SJCRH30 (cell line): ENCODE results near the gene CCDC91. TPM values are rescaled to one million over a fixed set of nuclear protein-coding genes. Genes with fewer than 3 reads are reported as not detected.
A peak's percentile ranks its signal among the peaks of the same experiment; 100 is the strongest.
"Not testable (repeated sequence)": the region's sequence is repeated elsewhere in the genome, so short reads cannot be mapped to it uniquely, and the experiment has no call there.

ENCODE experiments used
- DNase-seq, 2 experiments: peaks; one replicate each; pipeline ENCODE4 v3.0.0-alpha.2; 2015 to 2020
- H3K27ac ChIP-seq: fragments of 250-450 bp; sonication (Bioruptor Pico); 2 replicates; pipeline ENCODE4 v1.5.1; 2020; ENCODE audit warnings: mild to moderate bottlenecking, moderate library complexity
- H3K27me3 ChIP-seq: fragments of 250-450 bp; sonication (Bioruptor Pico); 2 replicates; pipeline ENCODE4 v1.5.1; 2020; ENCODE audit warnings: mild to moderate bottlenecking, moderate library complexity
- H3K36me3 ChIP-seq: fragments of 250-450 bp; sonication (Bioruptor Pico); 2 replicates; pipeline ENCODE4 v1.5.1; 2020; ENCODE audit warnings: mild to moderate bottlenecking, moderate library complexity
- H3K4me1 ChIP-seq: fragments of 250-450 bp; sonication (Bioruptor Pico); 2 replicates; pipeline ENCODE4 v1.5.1; 2020; ENCODE audit warnings: mild to moderate bottlenecking, moderate library complexity
- H3K4me3 ChIP-seq: fragments of 250-450 bp; sonication (Bioruptor Pico); 2 replicates; pipeline ENCODE4 v1.5.1; 2020; ENCODE audit warnings: mild to moderate bottlenecking, moderate library complexity
- H3K9me3 ChIP-seq: fragments of 250-450 bp; sonication (Bioruptor Pico); replicated peaks from 2 replicates; pipeline ENCODE4 v1.5.1; 2020; ENCODE audit warnings: mild to moderate bottlenecking, moderate library complexity
- total RNA-seq: library from RNA; depleted of rRNA; stranded (reverse); fragments of >200 nt; shearing (Covaris generic); gene quantifications from 2 replicates; pipeline ENCODE4 v1.2.3, GENCODE V29; 2014

Gene CCDC91
- total RNA-seq, 1 experiment from 2014 or later = 46.8 TPM

- peaks cover 9% of the 10 kb centered on the region for H3K36me3 ChIP-seq
- H3K27ac ChIP-seq = no peak overlapping the region
- 0 out of 2 replicates have a peak, but pooled peaks cover 3% of the 10 kb centered on the region for H3K9me3 ChIP-seq
- peak in 1 of 2 experiments; percentile 19 for DNase-seq
- no peak overlapping the region for H3K4me3 ChIP-seq
- no peaks in the 10 kb centered on the region for H3K27me3 ChIP-seq
- peaks cover 18% of the 10 kb centered on the region for H3K4me1 ChIP-seq
Observed at GRCh38 chr12:28316049-28316448, 125.8 kb downstream of the CCDC91 start.

DNA sequence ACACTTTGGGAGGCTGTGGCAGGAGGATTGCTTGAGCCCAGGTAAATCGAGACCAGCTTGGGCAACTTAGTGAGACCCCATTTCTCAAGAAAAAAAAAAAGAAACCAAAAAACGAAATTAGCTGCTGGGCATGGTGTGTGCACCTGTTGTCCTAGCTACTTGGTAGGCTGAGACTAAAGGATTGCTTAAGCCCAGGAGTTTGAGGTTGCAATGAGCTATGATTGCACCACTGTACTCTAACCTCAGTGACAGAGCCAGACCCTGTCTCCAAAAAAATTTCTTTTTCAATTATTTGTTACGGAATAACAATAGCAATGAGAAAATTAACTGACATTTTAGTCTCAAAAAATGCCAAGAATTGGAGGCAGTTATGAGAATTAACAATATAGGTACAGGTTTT, 128.0 kb downstream of the CCDC91 start:
- Histone ChIP-seq H3K27me3 (no peaks in the 10 kb centered on the region), H3K27ac (no peak overlapping the region), H3K9me3 (0 out of 2 replicates have a peak, but pooled peaks cover 3% of the 10 kb centered on the region), H3K4me3 (no peak overlapping the region), H3K36me3 (peaks cover 9% of the 10 kb centered on the region), H3K4me1 (peaks cover 11% of the 10 kb centered on the region)
- DNase-seq = no peak

DNA sequence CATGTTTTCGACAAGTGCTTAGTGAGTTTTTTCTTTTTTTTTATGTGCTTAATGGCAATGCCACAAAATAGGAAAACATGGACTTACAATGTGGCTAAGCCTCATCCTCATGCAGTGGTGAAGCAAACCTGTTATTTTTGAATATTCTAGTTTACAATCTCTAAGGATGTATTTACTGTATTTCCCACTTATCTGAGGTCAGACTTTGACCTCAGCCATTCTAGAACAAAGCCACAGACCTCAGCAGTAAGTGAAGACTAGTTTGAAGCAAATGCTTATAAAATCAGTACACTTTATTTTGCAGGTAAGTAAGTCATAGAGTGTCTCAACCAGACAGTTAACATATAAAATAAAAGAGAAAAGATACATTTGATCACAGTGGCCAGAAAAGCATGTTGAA, 130.1 kb downstream of the CCDC91 start:
- 0 out of 2 replicates have a peak, but pooled peaks cover 3% of the 10 kb centered on the region for H3K9me3 ChIP-seq
- H3K27ac ChIP-seq = no peak overlapping the region
- no peaks in the 10 kb centered on the region for H3K27me3 ChIP-seq
- H3K36me3 ChIP-seq = peaks cover 7% of the 10 kb centered on the region
- H3K4me1 ChIP-seq = no peaks in the 10 kb centered on the region
- DNase-seq = no peak
- no peak overlapping the region for H3K4me3 ChIP-seq

GRCh38 chr12:28327722-28328121, 137.5 kb downstream of the CCDC91 start:
- Histone ChIP-seq H3K9me3 (peaks cover 10% of the 10 kb centered on the region), H3K27me3 (no peaks in the 10 kb centered on the region), H3K4me1 (peaks cover 18% of the 10 kb centered on the region), H3K27ac (no peak overlapping the region), H3K4me3 (no peak overlapping the region), H3K36me3 (no peaks in the 10 kb centered on the region; the same call in 1 of the 2 replicates)
- no peak for DNase-seq

GRCh38 chr12:28328967-28329366, 138.7 kb downstream of the CCDC91 start:
- H3K4me3 ChIP-seq = no peak overlapping the region
- H3K36me3 ChIP-seq = no peaks in the 10 kb centered on the region; the same call in 1 of the 2 replicates

DNA sequence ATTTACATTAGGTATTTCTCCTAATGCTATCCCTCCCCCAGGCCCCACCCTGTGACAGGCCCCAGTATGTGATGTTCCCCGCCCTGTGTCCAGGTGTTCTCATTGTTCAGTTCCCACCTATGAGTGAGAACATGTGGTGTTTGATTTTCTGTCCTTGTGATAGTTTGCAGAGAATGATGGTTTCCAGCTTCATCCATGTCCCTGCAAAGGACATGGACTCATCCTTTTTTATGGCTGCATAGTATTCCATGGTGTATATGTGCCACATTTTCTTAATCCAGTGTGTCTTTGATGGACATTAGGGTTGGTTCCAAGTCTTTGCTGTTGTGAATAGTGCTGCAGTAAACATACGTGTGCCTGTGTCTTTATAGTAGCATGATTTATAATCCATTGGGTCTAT, 139.5 kb downstream of the CCDC91 start:
- DNase-seq, H3K27ac ChIP-seq, H3K36me3 ChIP-seq, H3K4me3 ChIP-seq, H3K27me3 ChIP-seq: not testable (repeated sequence)
- peaks cover 18% of the 10 kb centered on the region for H3K4me1 ChIP-seq
- H3K9me3 ChIP-seq = peaks cover 10% of the 10 kb centered on the region

More at GRCh38 chr12:28328967-28329366, 138.7 kb downstream of the CCDC91 start:
- peaks cover 10% of the 10 kb centered on the region for H3K9me3 ChIP-seq
- no peak overlapping the region for H3K27ac ChIP-seq
- no peak for DNase-seq
- no peaks in the 10 kb centered on the region for H3K27me3 ChIP-seq
- peaks cover 18% of the 10 kb centered on the region for H3K4me1 ChIP-seq

- H3K4me3 ChIP-seq, H3K27me3 ChIP-seq, H3K36me3 ChIP-seq, H3K27ac ChIP-seq, DNase-seq: not testable (repeated sequence)
- peaks cover 10% of the 10 kb centered on the region for H3K9me3 ChIP-seq
- peaks cover 18% of the 10 kb centered on the region for H3K4me1 ChIP-seq
Observed at GRCh38 chr12:28330232-28330631, 140.0 kb downstream of the CCDC91 start.

- no peak overlapping the region for H3K4me3 ChIP-seq
- H3K27me3 ChIP-seq = no peaks in the 10 kb centered on the region
- peaks cover 10% of the 10 kb centered on the region for H3K9me3 ChIP-seq
- no peaks in the 10 kb centered on the region; the same call in 1 of the 2 replicates for H3K36me3 ChIP-seq
- DNase-seq = peak; percentile 69 to 86
- H3K27ac ChIP-seq = peak overlapping the region; percentile 81
- H3K4me1 ChIP-seq = peaks cover 18% of the 10 kb centered on the region
Observed at GRCh38 chr12:28331130-28331529, 140.9 kb downstream of the CCDC91 start.

DNA sequence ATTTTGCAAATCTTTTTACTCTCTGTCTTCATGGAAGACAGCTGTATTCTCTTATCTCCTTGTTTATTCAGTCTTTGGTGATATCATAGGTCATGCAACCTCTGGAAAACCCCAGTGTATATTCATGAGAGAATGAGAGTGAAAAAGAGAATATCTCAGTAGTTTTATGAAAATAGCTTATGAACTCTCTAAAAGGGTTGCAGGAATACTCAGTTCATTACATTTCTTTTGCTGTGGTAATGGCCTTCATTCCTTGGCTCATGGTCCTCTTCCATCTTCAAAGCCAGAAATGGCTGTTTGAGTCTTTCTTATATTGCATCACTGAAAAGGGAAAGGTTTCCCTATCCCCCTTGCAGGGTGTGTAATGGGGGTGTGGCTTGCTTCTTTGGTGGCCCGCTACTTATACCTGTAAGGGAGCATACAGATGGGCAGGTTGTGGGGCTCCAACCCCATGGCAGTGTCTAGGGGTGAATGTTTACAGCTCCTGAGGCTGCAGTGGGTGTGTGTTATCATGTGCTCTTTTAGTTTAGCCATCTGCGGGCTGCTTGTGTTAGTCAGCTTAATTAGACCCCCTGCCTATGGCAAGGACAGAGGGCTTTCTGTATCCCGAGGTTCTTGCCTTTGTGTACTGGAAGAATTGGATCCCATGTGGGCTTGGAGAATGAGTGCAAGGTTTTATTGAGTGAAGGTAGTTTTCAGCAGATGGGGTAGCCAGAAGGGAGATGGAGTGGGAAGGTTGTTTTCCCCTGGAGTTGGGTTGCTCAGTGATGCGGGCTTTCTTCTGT, 150.2 kb downstream of the CCDC91 start:
- H3K27me3 ChIP-seq = no peaks in the 10 kb centered on the region
- H3K27ac ChIP-seq = no peak overlapping the region; the same call in 1 of the 2 replicates
- H3K36me3 ChIP-seq = no peaks in the 10 kb centered on the region
- peaks cover 12% of the 10 kb centered on the region for H3K4me1 ChIP-seq
- H3K9me3 ChIP-seq = no peaks in the 10 kb centered on the region
- H3K4me3 ChIP-seq = no peak overlapping the region
- no peak for DNase-seq

- H3K27me3 ChIP-seq = no peaks in the 10 kb centered on the region
- no peak overlapping the region for H3K4me3 ChIP-seq
- H3K27ac ChIP-seq = no peak overlapping the region
- no peaks in the 10 kb centered on the region for H3K36me3 ChIP-seq
- H3K4me1 ChIP-seq = peaks cover 12% of the 10 kb centered on the region
- no peaks in the 10 kb centered on the region for H3K9me3 ChIP-seq
- DNase-seq = no peak
Observed at GRCh38 chr12:28343713-28344112, 153.5 kb downstream of the CCDC91 start.

- no peak overlapping the region for H3K27ac ChIP-seq
- DNase-seq = no peak
- H3K9me3 ChIP-seq = no peaks in the 10 kb centered on the region
- H3K4me1 ChIP-seq = no peaks in the 10 kb centered on the region
- H3K4me3 ChIP-seq = no peak overlapping the region
- no peaks in the 10 kb centered on the region for H3K36me3 ChIP-seq
- no peaks in the 10 kb centered on the region for H3K27me3 ChIP-seq
Observed at GRCh38 chr12:28346567-28346966, 156.3 kb downstream of the CCDC91 start.

DNA sequence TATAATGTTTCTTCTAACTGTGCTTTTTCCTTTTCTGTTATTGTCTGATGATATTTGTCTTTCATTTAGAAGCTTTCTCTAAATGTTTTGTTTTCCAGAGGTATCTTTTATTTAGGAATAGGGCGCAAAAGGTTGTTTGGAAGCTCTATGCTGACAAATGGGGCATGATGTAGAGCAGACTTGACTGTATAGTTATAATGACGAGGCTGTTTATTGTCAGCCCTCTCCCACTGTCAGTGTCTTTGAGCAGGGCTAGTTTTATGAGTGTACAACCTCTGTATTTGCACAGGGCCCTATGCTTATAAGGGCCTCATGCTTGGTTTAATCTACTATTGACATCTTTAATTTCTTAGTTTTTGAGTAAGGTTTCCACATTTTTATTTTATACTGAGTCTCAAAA, 158.9 kb downstream of the CCDC91 start:
- DNase-seq = no peak
- Histone ChIP-seq H3K4me3 (no peak overlapping the region), H3K36me3 (no peaks in the 10 kb centered on the region), H3K9me3 (no peaks in the 10 kb centered on the region), H3K27ac (no peak overlapping the region), H3K4me1 (no peaks in the 10 kb centered on the region), H3K27me3 (no peaks in the 10 kb centered on the region)

GRCh38 chr12:28350502-28350901, 160.2 kb downstream of the CCDC91 start:
- Histone ChIP-seq H3K4me1 (peaks cover 4% of the 10 kb centered on the region), H3K36me3 (no peaks in the 10 kb centered on the region), H3K4me3 (no peak overlapping the region), H3K27me3 (no peaks in the 10 kb centered on the region), H3K27ac (no peak overlapping the region), H3K9me3 (no peaks in the 10 kb centered on the region)
- no peak for DNase-seq

- Histone ChIP-seq H3K27ac (no peak overlapping the region), H3K36me3 (no peaks in the 10 kb centered on the region)
- DNase-seq = no peak
Observed at GRCh38 chr12:28351414-28351813, 161.2 kb downstream of the CCDC91 start.

GRCh38 chr12:28355161-28355560, 164.9 kb downstream of the CCDC91 start:
- H3K27me3 ChIP-seq = no peaks in the 10 kb centered on the region
- no peak overlapping the region for H3K4me3 ChIP-seq
- no peaks in the 10 kb centered on the region for H3K36me3 ChIP-seq
- H3K27ac ChIP-seq = no peak overlapping the region
- H3K4me1 ChIP-seq = peaks cover 21% of the 10 kb centered on the region
- DNase-seq = no peak
- no peaks in the 10 kb centered on the region for H3K9me3 ChIP-seq

More at GRCh38 chr12:28351414-28351813, 161.2 kb downstream of the CCDC91 start:
- H3K9me3 ChIP-seq = no peaks in the 10 kb centered on the region
- H3K4me3 ChIP-seq = no peak overlapping the region
- H3K27me3 ChIP-seq = no peaks in the 10 kb centered on the region
- peaks cover 13% of the 10 kb centered on the region for H3K4me1 ChIP-seq

- Histone ChIP-seq H3K4me1 (peaks cover 20% of the 10 kb centered on the region), H3K4me3 (no peak overlapping the region), H3K36me3 (0 out of 2 replicates have a peak, but pooled peaks cover 3% of the 10 kb centered on the region), H3K9me3 (no peaks in the 10 kb centered on the region), H3K27ac (no peak overlapping the region), H3K27me3 (no peaks in the 10 kb centered on the region)
- no peak for DNase-seq
Observed at GRCh38 chr12:28360253-28360652, 170.0 kb downstream of the CCDC91 start.
